GM18498 (cell line): ENCODE data around the gene STBD1.
"Not testable (repeated sequence)": the region's sequence is repeated elsewhere in the genome, so short reads cannot be mapped to it uniquely, and the experiment has no call there.

Experiments used
- ATAC-seq: cut with Tn5 transposase; IDR thresholded peaks from one replicate; pipeline ENCODE4 v1.9.1; 2021; ENCODE audit warnings: mild to moderate bottlenecking, moderate library complexity; ENCODE audit not compliant: unreplicated experiment

Gene STBD1

DNA sequence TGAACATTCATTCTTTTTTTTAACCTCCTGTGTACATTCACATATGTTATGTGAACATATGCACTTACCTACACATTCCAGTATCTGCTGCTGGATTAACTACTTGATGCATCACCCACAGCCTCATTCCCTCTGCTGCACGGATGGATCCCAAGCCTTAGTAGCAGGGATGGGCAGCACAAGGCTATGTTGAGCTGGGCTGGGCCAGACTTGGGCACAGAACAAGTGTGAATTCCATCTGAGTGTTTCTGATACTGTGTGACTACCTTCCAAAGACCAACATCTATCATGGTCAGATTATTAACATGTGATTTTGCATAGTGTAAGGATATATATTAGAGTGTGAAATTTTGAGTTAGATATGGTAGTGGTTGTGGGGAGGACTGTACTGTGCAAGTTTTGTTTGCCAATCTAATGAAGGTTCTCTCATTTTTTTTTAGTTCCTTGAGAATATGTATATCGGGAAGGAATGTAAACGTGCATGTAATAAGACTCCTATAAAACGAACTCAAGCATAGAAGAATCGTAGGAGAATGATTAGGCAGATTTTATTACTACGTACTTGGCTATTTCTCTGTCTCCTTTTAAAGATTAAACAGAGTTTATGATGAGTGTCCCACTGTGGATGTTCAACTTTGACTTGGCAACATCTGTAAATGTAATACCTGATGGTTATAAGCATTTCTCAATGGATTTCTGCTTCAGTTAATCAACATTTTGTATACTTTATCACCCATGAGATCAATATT, 23.4 kb upstream of the STBD1 start:
- ATAC-seq = no peak

DNA sequence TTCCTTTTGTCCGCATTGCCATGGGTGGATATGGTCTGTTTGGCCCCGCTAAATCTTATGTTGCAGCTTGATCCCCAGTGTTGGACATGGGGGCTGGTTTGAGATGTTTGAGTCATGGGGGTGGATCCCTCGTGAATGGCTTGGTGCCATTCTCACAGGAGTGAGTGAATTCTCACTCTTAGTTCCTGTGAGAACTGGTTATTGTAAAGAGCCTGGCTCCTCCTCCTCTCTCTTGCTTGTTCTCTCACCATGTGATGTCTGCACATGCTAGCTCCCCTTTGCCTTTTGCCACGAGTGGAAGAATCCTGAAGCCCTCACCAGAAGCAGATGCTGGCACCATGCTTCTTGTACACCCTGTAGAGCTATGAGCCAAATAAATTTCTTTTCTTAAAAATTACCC, 22.6 kb upstream of the STBD1 start:
- ATAC-seq = no peak

- ATAC-seq = not testable (repeated sequence)
Observed at GRCh38 chr4:76287811-76288210, 18.7 kb upstream of the STBD1 start.

DNA sequence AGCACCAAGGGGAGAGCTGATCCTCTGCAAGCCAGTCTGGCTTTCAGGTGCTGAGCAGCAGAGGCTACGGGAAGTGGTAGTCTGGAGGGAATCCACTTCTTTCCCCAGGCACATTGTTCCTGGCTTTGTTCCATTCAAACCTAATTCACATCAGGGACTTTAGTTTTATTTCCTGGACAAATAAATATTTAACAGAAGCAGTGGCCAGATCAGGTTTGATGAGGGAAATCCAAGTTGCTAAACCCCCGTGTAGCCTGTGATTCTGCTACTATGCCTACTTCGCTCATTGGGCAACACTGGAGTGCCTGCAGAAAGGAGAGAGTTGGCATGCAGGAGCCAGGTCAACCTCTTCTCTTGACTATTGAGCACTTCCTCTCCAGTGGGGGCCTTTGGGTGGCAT, 13.8 kb upstream of the STBD1 start:
- no peak for ATAC-seq

GRCh38 chr4:76293772-76294171, 12.8 kb upstream of the STBD1 start:
- ATAC-seq = no peak

DNA sequence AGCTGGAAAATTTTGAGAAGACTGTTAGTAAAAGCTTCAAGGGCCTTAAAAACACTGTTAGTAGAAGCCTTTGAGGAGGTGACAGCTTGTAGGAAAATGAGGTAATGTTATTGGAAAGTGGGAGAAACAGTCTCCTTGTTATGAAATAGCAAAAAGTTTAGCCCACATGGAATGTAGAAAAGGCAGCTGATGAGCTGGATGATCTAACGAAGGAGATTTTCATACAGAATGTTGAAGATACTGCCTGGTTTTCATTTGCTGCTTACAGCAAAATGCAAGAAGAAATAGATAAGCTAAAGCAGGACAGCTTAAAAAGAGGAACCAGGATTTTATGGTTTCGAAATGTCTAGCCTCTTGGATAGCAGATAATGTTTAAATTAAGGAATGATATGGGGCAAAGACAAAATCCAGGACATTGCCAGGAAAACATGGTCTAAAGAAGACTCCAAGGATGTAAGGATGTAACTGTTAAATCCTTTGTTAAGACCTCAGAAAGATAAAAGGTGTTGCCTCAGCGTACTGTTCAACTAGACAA, 10.2 kb upstream of the STBD1 start:
- no peak for ATAC-seq

DNA sequence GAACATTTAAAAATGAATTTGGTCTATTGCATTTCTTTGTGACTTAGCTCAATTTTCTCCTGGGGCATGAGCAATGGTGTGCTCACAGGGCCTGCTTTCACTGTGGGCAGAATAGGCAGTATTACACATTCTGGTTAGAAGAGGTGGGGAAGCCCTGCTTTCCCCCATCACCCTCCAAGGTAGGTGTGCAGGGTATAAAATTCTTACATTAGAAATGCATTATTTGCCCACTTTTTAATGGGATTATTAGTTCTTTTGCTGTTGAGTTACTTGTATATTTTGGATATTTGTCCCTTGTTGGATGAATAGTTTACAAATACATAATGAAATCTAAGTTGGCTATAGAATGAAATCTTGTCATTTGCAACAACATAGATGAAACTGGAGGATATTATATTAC, 8.3 kb upstream of the STBD1 start:
- ATAC-seq = no peak

GRCh38 chr4:76300012-76300411, 6.5 kb upstream of the STBD1 start:
- ATAC-seq = no peak

GRCh38 chr4:76301068-76301774, 5.3 kb upstream of the STBD1 start:
- peak; percentile 98 for ATAC-seq

- no peak for ATAC-seq
Observed at GRCh38 chr4:76301775-76302162, 4.8 kb upstream of the STBD1 start.

DNA sequence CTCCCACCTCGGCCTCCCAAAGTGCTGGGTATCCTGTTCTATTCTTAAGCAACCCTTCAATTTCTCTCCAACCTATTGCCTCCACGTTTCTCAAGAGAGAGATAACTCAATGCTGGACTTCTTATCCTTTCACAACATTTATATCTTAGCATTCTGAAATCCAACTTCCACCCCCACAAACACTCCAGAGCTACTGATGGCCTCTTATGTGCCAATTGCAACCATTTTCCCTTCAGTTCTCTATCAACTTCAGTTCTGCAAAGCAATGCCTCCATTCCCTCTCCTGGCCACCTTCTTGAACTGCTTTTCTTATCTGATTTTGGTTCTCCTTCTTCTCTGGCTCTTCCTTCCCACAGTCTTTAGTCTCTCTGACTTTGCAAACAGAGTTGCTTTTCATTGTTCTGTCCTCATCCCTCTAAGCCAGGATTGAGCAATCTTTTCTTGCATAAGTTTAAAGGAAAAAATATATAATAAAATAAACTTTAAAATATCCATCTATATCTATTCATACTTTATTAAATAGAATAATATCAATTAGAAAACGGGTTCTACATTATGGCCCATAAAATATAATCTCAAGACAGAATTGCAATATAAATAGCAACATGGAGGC, 3.6 kb upstream of the STBD1 start:
- ATAC-seq = no peak

- ATAC-seq = no peak
Observed at GRCh38 chr4:76305033-76305687, 1.4 kb upstream of the STBD1 start.

DNA sequence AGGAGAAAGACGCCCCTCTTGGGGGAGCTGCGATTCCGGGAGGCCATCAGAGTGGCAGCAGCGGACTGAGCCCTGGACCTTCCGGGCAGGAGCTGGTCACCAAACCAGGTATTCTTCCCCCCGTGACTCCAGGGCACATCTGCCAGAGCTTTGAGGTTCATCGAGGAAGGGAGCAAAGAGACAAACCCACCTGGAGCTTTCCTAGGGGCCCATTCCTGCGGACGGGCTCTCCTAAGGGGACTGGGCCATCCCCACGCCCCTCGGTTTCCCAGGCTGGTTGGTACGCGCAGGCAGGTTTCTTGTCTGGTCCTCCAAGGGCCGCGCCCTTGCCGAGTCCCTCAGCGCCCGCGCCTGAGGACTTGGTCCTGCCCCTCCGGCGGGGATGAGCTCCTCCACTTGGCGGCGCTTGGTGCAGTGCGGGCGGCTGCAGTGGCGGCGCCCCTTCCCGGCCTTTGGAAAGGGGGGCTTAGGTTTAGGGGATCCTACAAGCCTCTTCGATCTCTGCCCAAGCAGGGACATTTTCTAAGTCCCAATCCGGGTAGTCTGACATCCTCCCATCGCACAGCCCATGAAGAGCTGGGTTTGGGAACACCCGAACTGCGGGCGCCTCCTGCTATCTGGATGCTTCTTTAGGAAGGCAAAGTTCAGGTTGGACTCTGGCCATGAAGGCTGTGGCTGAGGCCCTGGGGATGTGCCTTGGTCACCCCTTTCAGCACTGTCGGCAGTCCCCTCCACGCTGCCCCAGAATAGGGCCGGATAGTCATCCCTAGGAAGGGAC, 538 bp downstream of the STBD1 start:
- ATAC-seq = no peak

DNA sequence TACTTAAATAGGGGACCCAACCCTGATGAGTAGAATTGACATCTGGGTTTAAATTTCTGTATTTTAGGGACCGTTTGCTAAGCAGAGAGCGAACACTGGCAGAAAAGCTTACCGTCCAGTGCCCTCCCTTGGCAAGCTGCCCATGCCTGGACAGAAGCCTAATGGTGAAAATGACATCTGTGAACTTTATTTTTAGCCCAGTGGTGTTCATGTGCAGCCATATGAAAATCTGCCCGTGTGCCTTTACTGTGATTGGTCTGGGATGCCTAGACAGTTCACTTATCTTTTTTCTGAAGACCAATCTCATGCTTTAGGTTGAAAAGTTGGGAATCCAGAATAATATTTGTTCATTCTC, 1.1 kb downstream of the STBD1 start:
- ATAC-seq = no peak

DNA sequence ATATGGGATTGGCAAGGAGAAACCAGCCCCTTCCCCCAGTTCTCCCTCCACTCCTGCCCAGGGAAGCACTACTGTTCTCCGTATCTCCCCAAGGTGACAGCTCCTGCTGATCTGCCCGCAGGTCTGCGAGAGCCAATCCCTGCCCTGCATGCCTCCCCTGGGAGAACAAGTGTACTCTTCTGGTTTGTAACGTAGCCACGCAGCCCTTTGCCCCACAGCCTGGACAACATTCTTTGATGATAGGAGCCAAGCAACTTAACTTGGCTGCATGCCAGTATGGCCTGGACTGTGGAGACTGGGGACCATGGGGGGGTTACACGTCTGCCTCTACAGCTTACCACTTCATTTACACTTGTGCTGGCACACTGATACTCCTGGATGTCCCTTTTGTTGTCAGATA, 2.0 kb downstream of the STBD1 start:
- no peak for ATAC-seq

DNA sequence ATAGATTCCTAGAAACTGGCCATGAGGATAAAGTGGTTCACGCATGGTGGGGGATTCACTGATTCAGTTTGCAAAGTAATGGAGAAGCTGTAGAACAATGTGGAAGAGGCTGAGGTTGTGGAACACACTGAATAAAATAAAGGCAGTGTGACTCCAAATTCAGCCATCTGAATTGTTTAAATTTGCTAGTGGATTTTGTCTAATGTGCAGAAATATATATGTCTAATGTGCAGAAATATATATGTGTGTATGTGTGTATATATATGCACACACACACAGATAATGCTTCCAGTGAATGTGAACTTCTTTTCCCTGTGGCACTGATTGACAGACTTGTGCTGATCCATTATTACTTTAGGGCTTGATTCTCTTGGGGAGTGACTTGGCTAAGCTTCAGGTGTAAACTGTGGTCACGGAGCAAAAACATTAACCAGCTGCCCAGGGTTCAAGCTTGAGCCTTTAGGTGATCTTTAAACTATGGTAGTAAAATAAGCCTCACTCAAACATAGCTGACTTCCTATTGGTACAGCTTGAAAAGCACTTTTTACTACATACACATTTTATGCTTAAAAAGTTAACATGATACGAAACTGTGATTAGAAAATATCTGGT, 3.5 kb downstream of the STBD1 start:
- ATAC-seq = no peak

- no peak for ATAC-seq
Observed at GRCh38 chr4:76310683-76311082, 4.2 kb downstream of the STBD1 start.

- ATAC-seq = no peak
Observed at GRCh38 chr4:76311896-76312331, 5.4 kb downstream of the STBD1 start.

- ATAC-seq = no peak
Observed at GRCh38 chr4:76312457-76312856, 5.9 kb downstream of the STBD1 start.

- no peak for ATAC-seq
Observed at GRCh38 chr4:76313547-76313946, 7.0 kb downstream of the STBD1 start.
